Bronchial epithelial cell (primary cell): ENCODE measurements around the gene SUSD6. TPM values are rescaled to one million over a fixed set of nuclear protein-coding genes. Genes with fewer than 3 reads are reported as not detected.
A peak's percentile ranks its signal among the peaks of the same experiment; 100 is the strongest.

Source experiments
- DNase-seq: peaks from one replicate; pipeline ENCODE4 v3.0.0-alpha.2; 2010; ENCODE audit warnings: low read depth
- FAIRE-seq: peaks from 2 replicates; lab custom pipeline; 2011; peaks lifted over from hg19 to GRCh38; lab: Jason Lieb, UNC
- H3K27me3 ChIP-seq: 2 replicates; pipeline ENCODE4 v1.5.1; 2011; ENCODE audit warnings: low read length; ENCODE audit not compliant: control insufficient read depth, insufficient read depth
- H3K36me3 ChIP-seq: 2 replicates; pipeline ENCODE4 v1.5.1; 2011; ENCODE audit warnings: low read length; ENCODE audit not compliant: control insufficient read depth, insufficient read depth
- H3K4me3 ChIP-seq: 2 replicates; pipeline ENCODE4 v1.5.1; 2011; ENCODE audit warnings: mild to moderate bottlenecking, low read depth, low read length, control low read depth
- total RNA-seq: library from RNA; depleted of rRNA; stranded (reverse); fragments of >200 nt; gene quantifications from 2 replicates; pipeline ENCODE4 v1.2.1, GENCODE V29; 2014
- TF ChIP-seq, protein P1 (sequence below): IDR thresholded peaks from 2 replicates; pipeline ENCODE4 v1.5.1; 2011; ENCODE audit warnings: mild to moderate bottlenecking, moderate library complexity, low read length, control low read depth, inconsistent platforms; ENCODE audit not compliant: insufficient read depth, severe bottlenecking

Gene SUSD6
- total RNA-seq: 3.9 and 5.6 TPM in 2 replicates

DNA sequence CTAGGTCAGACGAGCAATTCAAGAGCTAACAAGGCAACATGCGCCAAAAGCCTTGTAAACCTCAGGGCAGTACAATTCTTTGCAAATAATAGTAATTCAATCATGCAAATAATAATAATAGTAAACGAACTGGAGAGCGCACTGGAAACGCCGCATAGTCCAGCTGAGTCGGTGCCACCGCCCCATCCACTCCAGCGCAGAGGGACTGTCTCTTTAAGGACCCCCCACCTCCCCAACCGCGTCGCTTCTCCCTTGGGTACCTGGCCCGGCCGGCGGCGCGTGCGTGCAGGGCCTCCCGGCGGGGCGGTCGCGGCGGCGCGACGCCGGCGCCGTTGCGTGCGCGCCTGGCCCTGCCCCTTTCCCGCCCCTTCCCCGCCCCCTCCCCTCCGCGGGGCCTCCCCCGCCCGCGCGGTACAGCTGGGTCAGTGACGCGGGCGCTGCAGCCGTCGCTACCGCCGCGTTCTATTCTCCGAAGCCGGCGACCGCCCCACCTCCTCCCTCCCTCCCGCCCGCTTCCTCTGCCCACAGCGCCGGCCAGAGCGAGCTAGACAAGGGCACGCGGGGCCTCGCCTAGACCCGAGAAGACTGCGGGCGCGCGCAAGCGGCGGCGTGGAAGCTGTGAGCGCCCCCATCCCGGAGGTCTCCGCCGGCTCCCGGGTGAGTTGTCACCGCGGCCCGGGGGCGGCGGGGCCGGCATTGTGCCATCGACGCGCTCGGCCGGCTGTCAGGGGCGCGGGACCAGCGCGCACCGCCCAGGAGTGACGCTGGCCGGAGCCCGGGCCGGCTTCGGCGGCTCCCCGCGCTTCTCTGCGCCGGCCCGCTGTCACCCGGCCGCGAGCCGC is at the start of gene SUSD6:
Gene SUSD6 (plus strand): TSS at position 425 of the 842 bp plus-strand sequence. CDS start 46,997 bp downstream, outside the sequence.
- no peaks in the 10 kb centered on the region for H3K27me3 ChIP-seq
- H3K36me3 ChIP-seq: peaks cover 3% of the 10 kb centered on the region
- DNase-seq: peak; percentile 58
- no peak for FAIRE-seq
- TF ChIP-seq, protein P1, sequence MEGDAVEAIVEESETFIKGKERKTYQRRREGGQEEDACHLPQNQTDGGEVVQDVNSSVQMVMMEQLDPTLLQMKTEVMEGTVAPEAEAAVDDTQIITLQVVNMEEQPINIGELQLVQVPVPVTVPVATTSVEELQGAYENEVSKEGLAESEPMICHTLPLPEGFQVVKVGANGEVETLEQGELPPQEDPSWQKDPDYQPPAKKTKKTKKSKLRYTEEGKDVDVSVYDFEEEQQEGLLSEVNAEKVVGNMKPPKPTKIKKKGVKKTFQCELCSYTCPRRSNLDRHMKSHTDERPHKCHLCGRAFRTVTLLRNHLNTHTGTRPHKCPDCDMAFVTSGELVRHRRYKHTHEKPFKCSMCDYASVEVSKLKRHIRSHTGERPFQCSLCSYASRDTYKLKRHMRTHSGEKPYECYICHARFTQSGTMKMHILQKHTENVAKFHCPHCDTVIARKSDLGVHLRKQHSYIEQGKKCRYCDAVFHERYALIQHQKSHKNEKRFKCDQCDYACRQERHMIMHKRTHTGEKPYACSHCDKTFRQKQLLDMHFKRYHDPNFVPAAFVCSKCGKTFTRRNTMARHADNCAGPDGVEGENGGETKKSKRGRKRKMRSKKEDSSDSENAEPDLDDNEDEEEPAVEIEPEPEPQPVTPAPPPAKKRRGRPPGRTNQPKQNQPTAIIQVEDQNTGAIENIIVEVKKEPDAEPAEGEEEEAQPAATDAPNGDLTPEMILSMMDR: no peak
- H3K4me3 ChIP-seq: peak within 1 kb of the TSS; percentile 57

DNA sequence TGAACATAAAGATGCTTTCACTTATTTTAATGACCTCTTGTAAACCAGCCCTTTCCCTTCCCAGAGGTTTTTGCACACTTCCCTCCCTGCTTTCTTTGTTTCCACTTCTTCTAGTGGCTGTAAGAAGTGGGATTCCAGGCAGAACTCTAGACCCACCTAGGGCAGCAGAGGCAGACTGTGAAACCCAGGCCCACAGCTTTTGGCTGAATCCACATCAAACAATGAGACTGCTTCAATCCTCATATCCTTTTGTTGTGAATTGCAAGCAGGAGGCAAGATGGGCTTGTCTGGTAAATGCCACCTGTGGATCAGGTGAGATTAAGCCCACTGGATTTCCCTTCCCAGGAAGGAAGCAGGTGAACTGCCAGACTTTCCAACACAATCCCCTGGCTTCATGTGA is 49.5 kb upstream of the SUSD6 start:
- Histone ChIP-seq H3K27me3 (peaks cover 19% of the 10 kb centered on the region), H3K4me3 (no peak overlapping the region), H3K36me3 (no peaks in the 10 kb centered on the region)
- DNase-seq: no peak
- TF ChIP-seq, protein P1: no peak
- no peak for FAIRE-seq

DNA sequence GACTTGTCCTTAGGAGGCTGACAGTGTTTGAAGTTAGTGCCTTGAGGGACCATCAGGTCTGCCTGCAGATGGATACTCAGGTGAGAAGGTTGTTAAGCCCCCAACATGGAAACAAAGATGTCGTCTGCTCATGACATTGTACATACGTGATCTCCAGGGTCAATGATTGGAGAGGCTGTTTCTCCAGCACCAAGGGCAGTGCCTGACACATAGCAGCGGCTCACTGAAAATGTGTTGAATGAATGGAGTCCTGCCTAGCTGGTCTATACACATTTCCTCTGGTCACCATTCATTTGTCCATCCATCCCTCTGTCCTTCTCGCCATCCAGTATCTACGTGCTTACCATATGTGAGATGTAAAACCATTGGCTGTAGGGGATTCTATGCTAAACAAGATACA is 43.8 kb upstream of the SUSD6 start:
- H3K4me3 ChIP-seq: no peak overlapping the region
- peaks cover 38% of the 10 kb centered on the region for H3K27me3 ChIP-seq
- no peak for DNase-seq
- TF ChIP-seq, protein P1: no peak
- FAIRE-seq: peak; percentile 66
- H3K36me3 ChIP-seq: no peaks in the 10 kb centered on the region

DNA sequence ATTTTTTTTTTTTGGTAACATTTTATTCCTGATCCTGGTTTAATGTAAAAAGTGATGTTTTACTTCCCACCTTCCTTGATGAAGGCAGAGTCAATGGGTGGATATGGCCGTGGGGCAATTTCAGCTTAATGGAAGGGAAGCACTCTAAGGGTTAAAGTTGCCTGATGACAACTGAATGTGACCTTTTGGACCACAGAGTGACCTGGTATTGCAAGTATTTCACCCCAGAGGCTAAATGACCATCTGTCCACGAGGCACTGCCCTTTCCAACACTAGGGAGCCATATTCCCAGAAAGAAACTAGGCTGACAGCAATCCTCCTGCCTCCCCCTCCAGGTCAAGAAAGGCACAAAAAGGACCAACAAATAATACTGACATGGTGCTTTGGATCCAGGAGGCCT is 41.5 kb upstream of the SUSD6 start:
- no peaks in the 10 kb centered on the region for H3K36me3 ChIP-seq
- no peak for FAIRE-seq
- no peak overlapping the region for H3K4me3 ChIP-seq
- TF ChIP-seq, protein P1: no peak
- peaks cover 51% of the 10 kb centered on the region for H3K27me3 ChIP-seq
- no peak for DNase-seq

- Histone ChIP-seq H3K27me3 (peaks cover 45% of the 10 kb centered on the region), H3K36me3 (no peaks in the 10 kb centered on the region)
Observed at GRCh38 chr14:69570836-69571330, 40.5 kb upstream of the SUSD6 start.

More at GRCh38 chr14:69570836-69571330, 40.5 kb upstream of the SUSD6 start:
- no peak for DNase-seq
- FAIRE-seq: no peak
- no peak overlapping the region for H3K4me3 ChIP-seq
- TF ChIP-seq, protein P1: no peak
